GM21786 (cell line): ENCODE data around the gene MX2.

ENCODE experiments used
- ATAC-seq: cut with Tn5 transposase; IDR thresholded peaks from one replicate; pipeline ENCODE4 v1.9.1; 2021; ENCODE audit not compliant: unreplicated experiment

The MX2 gene

DNA sequence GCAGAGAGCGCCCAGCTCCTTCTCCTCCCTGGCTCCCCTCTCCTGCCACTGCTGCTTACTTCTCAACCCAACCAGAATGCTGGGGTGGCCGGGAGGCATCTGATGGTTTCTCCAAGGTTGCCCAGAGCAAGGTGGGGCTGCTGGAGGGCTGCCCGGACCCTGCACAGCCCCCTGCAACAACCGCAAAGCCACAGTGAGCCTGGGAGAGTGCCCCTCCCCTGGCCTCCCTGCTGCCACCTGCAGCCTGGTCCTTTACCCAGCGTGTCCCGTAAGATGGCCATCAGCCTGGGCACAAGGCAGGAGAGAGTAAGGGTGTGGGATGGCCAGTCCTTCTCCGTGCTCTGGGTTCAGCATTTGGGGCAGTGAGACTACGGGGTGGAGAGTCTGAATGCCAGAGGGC lies 17.0 kb downstream of the MX2 start:
- no peak for ATAC-seq

DNA sequence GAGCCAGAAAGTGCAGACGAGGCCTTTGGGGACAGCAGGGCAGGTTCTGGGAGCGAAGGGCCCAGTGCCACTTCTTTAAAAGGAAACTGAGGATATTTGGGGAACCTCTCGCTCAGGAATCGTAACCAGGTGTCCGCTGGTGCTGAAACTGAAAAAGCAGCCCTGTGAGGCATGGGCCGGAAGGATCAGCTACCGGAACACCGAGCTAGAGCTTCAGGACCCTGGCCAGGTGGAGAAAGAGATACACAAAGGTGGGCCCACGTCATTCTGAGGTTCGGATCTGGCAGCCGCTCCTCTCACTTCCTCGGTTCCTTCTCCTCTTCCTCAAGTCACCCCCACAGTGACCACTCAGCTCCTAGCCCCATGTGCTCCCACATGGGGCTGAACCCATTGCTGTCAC lies 18.1 kb downstream of the MX2 start:
- ATAC-seq = no peak

DNA sequence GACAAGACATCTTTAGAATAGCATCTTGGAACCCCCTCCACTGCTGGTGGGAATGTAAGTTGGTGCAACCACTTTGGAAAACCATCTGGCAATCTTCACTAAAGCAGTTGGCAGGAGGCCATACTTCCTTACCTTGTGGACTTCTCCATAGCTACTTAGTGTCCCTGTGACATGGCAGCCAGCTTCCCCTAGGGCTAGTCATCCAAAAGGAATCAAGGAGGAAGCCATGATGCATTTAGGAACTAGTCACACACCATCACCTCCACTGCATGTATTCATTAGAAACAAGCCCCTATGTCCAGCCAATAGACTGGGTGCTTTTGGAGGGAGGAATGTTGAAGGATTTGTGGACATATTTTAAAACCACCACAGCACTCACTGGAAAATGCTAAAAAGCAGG lies 19.9 kb downstream of the MX2 start:
- ATAC-seq = no peak

DNA sequence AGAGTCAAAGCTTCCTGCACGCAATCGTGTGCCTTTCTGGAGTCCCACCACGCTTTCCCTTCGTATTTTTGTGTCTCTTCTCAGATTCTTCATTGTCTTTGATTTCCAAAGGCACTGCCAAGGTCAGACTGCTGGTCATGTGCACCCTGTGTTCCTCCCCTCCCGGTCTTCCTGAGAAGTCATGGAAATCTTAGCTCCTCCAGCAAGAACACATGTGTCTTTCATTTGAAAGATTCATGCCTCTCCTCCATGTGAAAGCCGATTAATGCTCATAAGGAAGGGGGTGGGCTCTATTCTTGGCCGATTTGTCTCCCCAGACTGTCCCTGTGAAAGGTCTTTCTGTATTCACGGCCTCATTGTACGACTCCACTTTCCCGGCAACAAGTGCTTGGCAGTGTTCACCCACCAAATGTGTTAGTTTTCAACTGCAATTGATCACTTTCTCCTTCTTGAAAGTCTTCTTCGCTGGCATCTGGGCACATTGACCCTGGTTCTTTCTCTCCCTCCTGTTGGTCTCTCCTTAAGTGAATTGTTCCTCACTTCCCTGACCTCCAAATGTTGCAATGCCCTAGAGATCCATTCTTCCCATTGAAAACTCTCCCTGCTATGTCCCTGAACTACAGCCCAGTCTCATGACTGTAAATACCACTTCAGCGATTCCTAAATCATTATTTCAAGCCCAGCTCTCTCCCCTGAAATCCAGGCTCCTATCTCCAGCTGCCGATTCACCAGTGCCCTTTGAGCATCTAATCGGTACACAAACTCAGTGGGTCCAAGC lies 25.4 kb downstream of the MX2 start:
- no peak for ATAC-seq

DNA sequence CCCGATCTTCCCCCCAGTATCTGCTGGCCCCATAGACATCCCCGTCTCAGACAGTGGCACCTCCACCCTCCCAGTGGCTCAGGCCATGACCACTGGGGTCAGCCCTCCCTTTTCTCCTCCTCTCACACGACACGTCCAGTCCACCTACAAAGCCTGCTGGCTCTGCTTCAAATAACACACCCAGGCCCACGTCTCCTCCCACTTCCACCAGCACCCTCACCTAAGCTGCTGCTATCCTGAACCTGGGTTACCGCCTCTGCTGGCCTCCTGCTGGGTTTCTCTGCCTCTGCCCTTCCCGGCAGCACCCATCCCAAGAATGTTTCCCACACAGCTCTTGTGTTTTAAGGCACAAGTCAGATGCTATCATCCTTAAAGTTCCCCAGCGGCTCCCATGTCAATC lies 26.0 kb downstream of the MX2 start:
- no peak for ATAC-seq

DNA sequence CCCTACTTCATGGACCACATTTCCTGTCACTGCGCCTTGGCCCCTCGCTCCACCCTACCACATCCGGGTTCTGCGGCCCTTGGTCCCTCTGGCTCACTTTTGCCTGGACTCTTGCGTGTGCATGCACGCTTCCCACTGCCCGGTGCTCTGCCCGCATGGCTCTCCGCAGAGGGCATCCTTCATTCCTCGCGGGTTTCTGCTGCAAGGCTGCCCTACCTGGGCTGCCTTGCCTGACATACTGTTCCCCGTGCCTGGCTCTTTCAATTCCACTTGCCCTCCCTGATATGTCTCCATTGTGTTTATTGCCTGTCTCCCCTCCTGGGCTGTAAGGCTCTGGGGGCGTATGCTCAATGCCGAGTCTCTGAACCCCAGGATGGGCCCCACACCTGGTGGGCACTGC lies 26.4 kb downstream of the MX2 start:
- ATAC-seq = no peak

DNA sequence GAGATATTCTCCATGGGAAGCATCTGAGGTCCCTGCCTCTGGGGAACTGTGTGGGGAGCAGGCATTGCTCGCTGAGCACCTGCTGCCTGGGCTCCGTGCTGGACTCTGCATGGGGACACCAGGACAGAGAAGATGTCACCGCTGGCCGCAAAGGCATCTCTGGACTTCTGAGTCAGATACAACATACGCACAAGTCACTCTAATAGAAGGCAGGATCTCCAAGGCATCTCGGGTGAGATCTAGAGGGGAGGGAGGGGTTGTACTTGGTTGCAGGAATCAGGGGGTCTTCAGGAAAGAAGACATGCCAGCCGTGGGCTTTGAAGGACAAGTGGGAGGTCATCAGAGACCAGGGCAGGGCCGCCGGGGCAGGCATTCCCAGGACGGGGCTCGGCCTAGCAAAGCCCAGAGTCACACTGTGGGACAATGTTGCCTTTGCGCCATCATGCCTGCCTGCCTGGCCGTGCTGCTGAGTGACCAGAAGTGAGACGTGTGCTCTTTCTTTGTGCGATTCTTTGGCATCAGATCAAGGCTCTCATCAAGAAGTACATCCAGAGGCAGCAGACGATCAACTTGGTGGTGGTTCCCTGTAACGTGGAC lies 28.3 kb downstream of the MX2 start:
- no peak for ATAC-seq

DNA sequence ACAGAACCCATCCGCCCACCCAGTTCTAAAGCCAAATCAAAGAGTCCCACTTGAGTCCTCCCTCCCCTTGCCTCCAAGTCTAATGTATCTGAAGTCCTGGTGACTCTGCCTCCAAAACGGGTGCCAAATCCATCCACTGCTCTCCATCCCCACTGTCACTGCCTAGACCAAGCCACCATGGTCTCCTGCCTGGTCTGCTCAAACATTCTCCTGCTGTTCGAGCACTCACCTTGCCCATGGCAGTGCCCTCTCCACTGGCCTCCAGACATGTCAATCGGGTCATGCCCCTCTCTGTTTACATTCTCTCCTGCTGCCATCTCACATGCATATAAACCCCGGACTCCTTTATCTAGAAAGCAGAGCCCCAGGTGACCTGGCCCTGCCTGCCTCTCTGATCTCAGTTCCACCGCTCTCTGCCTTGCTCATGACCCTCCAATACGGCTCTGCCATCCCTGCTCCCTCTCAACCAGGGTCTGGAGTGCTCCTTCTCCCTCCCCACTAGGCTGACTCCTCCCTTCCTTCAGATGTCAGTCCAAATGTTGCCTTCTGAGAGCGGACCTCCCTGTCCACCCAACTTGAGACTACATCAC lies 32.1 kb downstream of the MX2 start:
- no peak for ATAC-seq

DNA sequence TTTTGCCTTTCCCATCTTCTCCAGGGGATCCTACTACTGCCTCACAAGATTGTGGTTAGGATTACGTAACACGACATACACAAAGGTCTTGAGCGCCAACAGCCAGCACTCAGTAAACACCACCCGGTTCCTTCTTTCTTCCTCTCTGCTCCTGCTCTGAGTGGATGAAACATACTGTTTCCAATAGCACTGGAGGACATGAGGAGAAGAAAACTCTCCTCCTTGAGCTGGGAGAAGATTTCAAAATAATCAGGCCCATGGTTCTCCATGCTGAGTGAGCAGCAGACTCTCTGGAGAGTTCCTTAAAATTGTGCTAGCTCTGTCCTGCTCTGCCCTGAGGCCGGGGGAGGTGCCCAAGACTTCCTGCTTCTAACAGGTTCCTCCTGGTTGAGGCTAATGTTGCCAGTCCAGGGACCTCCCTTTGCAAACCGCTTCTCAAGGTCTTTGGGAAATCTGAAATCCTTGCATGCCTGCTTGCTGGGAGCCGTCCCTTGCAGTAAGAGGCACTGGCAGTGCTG lies 34.8 kb downstream of the MX2 start:
- ATAC-seq = no peak

DNA sequence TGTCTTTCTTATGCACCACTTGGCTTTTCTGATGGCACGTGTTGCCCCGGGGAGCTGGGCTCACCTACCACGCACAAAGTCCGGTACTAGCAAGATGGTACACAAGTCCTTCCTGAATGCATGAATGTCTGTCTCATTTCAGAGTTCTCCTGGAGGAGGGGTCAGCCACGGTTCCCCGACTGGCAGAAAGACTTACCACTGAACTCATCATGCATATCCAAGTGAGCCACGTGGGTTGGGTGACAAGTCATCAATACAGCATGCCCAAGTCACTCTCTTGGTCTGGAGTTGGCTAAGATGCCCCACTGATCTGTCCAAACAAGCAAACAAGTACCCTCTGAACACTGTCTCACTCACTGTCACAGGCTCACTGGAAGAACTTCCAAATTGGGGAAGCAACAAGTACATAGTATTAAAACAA lies 35.7 kb downstream of the MX2 start:
- no peak for ATAC-seq

DNA sequence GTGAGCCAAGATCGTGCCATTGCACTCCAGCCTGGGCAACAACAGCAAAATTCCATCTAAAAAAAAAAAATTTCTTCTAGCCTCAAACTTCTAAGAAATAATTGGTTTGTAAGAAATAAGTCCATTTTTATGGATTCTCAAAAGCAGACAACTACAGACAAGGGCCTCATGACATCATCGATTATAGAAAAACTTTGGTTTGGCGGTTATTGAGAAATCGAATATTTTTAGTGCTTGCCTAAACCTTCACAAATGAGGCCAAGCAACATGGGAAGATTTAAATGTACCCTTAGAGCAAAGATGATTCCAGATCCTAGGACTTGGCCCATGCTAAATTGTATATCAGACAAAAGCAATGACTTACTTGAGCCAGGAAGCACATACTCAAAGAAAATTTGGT lies 36.4 kb downstream of the MX2 start:
- ATAC-seq = no peak

DNA sequence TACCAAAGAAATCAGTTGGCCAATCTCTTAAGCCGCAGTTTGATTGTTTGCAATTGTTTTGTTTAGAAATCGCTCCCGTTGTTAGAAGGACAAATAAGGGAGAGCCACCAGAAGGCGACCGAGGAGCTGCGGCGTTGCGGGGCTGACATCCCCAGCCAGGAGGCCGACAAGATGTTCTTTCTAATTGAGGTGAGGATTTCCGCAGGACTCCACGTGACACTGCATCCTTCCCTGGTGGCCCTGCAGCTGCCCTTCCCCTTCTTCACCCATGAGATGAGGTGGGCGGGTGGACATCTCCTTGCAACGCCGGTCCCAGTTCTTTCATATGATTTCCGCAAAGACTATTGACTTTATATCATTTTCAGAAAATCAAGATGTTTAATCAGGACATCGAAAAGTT lies 37.0 kb downstream of the MX2 start:
- no peak for ATAC-seq

DNA sequence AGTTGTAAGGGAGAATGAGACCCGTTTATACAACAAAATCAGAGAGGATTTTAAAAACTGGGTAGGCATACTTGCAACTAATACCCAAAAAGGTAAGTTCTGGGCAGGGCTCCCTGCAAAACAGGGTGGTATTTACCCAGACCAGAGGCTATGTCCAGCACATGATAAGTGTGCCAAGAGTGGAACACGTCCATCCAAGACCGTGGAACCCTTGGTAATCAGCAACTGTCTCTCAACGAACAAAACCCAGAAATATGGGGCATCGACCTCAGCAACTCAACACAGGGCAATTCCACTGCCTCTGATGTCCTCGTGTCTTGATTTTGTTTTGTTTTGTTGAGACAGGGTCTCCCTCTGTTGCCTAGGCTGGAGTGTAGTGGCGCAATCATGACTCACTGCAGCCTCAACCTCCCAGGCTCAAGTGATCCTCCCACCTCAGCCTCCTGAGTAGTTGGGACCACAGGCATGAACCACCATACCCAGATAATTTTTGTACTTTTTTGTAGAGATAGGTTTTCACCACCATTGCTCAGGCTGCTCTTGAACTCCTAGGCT lies 37.5 kb downstream of the MX2 start:
- no peak for ATAC-seq

DNA sequence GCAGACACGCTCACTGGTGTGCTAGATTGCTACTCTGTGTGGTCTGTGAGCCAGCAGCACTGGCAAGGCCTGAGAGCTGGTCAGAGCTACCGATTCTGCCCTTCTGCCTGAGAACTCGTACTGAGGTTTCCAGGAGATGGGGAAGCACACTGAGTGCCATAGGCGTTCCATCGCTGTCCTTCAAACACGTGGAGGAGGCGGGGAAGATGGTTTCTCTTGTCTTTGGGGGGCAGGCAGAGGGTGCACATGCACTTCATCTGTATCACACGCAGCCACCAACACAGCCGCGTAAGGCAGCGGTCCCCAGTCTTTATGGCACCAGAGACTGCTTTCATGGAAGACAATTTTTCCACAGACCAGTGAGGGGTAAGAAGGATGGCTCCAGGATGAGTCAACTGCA lies 40.4 kb downstream of the MX2 start:
- ATAC-seq = no peak

DNA sequence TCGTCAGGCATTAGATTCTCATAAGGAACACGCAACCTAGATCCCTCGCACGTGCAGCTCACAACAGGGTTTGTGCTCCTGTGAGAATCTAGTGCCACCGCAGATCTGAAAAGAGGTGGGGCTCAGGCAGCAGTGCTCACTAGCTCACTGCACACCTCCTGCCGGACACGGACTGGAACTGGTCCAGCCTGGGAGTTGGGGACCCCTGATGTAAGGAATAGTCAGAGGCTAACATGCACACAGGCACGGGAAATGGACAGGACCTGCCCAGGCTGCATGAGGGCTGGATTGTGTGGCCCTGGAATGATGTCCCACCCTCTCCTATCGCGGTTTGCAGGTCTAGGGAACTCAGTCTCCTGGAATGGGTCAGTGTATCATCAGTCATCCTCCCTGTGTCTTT lies 41.0 kb downstream of the MX2 start:
- no peak for ATAC-seq

DNA sequence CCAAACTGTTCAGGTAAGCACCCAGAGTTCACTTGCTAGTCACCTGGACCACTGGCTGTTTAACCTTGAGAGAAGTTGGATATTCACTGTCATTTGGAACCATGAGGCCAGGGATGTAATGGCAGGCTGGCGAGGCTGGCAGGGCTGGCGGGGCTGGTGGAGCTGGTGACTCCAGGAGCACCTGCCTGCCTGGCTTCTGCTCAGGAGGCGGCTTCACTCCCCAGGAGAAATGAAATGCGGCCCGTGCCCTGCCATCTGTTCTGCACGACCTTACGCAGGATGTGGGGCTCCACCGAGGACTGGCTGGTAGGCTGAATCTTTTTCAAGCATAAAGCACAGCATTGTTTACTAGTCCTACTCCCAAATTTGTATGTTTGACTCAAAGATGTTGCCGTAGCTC lies 41.5 kb downstream of the MX2 start:
- no peak for ATAC-seq

DNA sequence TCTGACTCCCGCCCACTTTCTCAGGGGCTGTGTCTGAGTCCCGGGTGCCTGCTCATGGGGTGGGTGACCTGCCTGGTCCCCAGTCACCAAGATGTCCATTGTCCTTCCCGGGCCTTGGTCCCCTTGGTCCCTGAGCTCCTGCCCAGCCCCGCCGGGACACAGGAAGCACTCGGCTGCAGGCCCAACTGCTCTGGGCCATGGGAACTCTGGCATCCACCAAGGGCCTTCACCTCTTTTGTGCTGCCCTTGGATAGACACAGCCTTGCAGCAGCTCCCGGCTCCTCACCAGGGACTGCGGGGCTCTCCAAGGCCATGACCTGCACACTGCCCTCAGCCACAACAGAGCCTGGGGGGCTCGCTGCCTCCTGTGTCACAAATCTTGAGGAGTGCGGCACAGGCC lies 42.1 kb downstream of the MX2 start:
- no peak for ATAC-seq

DNA sequence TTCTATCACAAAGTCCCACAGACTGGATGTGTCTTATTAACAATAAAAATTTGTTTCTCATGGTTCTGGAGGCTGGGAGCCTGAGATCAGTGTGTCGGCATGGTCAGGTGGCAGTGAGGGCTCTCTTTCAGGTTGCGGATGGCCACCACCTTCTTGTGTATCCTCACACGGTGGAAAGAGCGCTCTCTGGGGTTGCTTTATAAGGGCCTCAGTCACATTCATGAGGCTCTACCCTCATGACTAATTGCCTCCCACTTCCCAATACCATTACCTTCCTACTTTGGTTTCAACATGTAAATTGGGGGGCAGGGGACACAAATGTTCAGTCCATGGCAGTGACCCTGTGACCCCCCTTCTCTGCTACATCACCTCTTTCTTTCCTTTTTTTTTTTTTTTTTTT lies 43.5 kb downstream of the MX2 start:
- no peak for ATAC-seq

DNA sequence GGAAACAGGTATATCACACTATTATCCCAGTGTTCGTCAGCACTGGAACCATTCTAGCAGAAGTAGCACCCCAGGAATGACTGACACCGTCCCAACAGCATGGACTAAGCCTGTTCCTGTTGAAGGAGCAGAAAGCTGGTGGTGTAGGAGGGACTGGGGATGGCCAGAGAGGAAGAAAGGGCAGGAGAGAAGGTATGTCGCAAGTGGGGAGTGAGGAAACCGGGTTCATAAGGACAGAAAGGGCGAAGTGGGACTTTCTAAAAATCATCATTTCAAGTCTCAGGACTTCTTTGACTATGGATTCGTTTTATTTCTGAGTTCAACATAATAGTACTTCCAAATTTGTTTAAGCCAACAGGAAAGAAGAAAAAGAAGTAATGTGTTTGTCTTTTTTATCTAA lies 44.5 kb downstream of the MX2 start:
- no peak for ATAC-seq

DNA sequence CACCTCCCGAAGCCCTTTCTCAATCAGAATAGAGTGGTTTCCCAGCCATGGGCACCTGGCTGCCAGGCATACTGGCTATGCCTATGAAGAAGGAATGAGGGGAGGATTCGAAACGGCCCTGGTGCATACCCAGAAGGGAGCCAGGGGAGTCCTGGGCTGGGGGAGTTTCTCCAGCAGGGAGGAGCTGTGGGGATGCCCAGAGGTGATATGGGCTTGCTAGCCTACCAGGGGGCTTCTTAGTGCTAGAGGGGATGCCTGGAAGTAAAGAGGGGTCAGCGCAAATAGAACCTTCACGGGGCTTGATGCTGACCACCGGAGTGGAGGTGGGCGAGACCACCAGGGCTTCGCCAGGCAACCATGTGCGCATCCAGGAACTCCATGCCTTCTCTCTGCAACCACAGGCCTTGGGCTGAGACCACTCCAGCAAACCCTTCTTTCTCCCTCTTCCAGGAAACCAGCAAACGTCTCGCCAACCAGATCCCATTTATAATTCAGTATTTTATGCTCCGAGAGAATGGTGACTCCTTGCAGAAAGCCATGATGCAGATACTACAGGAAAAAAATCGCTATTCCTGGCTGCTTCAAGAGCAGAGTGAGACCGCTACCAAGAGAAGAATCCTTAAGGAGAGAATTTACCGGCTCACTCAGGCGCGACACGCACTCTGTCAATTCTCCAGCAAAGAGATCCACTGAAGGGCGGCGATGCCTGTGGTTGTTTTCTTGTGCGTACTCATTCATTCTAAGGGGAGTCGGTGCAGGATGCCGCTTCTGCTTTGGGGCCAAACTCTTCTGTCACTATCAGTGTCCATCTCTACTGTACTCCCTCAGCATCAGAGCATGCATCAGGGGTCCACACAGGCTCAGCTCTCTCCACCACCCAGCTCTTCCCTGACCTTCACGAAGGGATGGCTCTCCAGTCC lies 46.0 kb downstream of the MX2 start:
- ATAC-seq = no peak

DNA sequence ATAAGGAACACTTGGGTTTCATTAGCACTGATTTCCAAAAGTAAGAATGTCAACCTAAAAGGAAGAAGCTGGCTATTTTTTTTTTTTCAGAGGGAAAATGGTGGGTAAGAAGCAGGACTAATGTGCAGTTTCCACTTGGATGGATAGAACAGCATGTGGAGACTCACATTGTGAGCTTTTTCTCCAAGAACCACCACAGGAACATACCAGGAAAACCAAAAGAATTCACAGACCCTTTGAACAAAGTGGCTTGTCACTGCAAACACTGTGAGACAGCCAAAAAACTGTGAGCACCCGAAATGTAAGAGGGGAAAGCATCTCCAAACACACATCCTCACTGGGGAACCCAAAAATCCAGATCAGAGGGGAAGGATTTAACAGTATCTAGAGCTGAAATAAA lies 48.5 kb downstream of the MX2 start:
- no peak for ATAC-seq
